Breast epithelium (tissue), 4 donors: ENCODE data around the gene CFAP107. TPM values are rescaled to one million over a fixed set of nuclear protein-coding genes. Genes with fewer than 3 reads are reported as not detected.
"Not testable (repeated sequence)": the region's sequence is repeated elsewhere in the genome, so short reads cannot be mapped to it uniquely, and the experiment has no call there.

Experiments
- DNase-seq, 2 donors: peaks; one replicate each; pipeline ENCODE4 v3.0.0-alpha.2; 2019; ENCODE audit warnings: low spot score in 2 of 2
- H3K27ac ChIP-seq, 2 donors: fragments of 200-600 bp; sonication (generic) in 1 of 2; one replicate each; pipeline ENCODE4 v1.5.1; 2016 to 2019; ENCODE audit warnings: mild to moderate bottlenecking in 1 of 2
- H3K27me3 ChIP-seq, 2 donors: fragments of 200-600 bp; sonication (generic) in 1 of 2; one replicate each; pipeline versions ENCODE4 v1.5.1 to v1.6.0; 2017 to 2019; ENCODE audit warnings: control low read depth in 1 of 2, mild to moderate bottlenecking in 1 of 2
- H3K36me3 ChIP-seq: fragments of 200-600 bp; one replicate; pipeline ENCODE4 v1.5.1; 2019
- H3K4me1 ChIP-seq, 2 donors: fragments of 200-600 bp; sonication (generic); one replicate each; pipeline ENCODE4 v1.5.1; 2016 to 2019; ENCODE audit warnings: control low read depth in 1 of 2
- H3K4me3 ChIP-seq, 3 donors: fragments of 200-600 bp; sonication (generic); 1 replicate in 2 of 3; 2 replicates in 1 of 3; pipeline ENCODE4 v1.5.1; 2016 to 2019; ENCODE audit warnings: mild to moderate bottlenecking in 3 of 3, moderate library complexity in 2 of 3
- H3K9me3 ChIP-seq, 2 donors: fragments of 200-600 bp; sonication (generic) in 1 of 2; one replicate each; pipeline ENCODE4 v1.5.1; 2016 to 2019; ENCODE audit warnings: control low read depth in 1 of 2
- CTCF ChIP-seq, 3 donors: fragments of 450-650 bp; IDR thresholded peaks; one replicate each; pipeline ENCODE4 v1.5.1; 2016 to 2017; ENCODE audit warnings: antibody characterized with exemption in 3 of 3, mild to moderate bottlenecking in 3 of 3, moderate library complexity in 3 of 3
- POLR2A ChIP-seq: fragments of 450-650 bp; IDR thresholded peaks from one replicate; pipeline ENCODE4 v1.6.1; 2016; ENCODE audit warnings: antibody characterized with exemption, mild to moderate bottlenecking, moderate library complexity
- POLR2AphosphoS5 ChIP-seq, 3 donors: sonication (generic); formaldehyde crosslinking; IDR thresholded peaks; one replicate each; pipeline ENCODE4 v1.6.1; 2017; ENCODE audit warnings: antibody characterized with exemption in 3 of 3
- intact Hi-C: fragments of 100-400 bp; cut with DNase I; formaldehyde crosslinking; loops from one replicate; pipeline ENCODE4 v1.15.1; 2023; ENCODE audit warnings: low total_unique reads
- total RNA-seq, 3 donors: library from RNA; depleted of rRNA; stranded (reverse); fragments of >200 nt; gene quantifications; one replicate each; pipeline ENCODE4 v1.1.0, GENCODE V29; 2016

Gene CFAP107
- total RNA-seq, 3 donors from 2014 or later = not detected

- Histone ChIP-seq H3K36me3 (no peaks in the 10 kb centered on the region), H3K9me3 (no peaks in the 10 kb centered on the region), H3K27me3 (no peaks in the 10 kb centered on the region), H3K4me1 (no peaks in the 10 kb centered on the region), H3K4me3 (no peak overlapping the region), H3K27ac (no peak overlapping the region)
- DNase-seq = no peak
- intact Hi-C loops = no loop called here
- TF ChIP-seq POLR2AphosphoS5 (IDR thresholded peaks at IDR 0.05) (no peak), POLR2A (no peak)
Measured at GRCh38 chr1:12712929-12713328, 33.1 kb upstream of the CFAP107 start.

- H3K36me3 ChIP-seq, DNase-seq, H3K9me3 ChIP-seq, H3K27ac ChIP-seq, H3K27me3 ChIP-seq, H3K4me3 ChIP-seq, intact Hi-C loops, H3K4me1 ChIP-seq: not testable (repeated sequence)
Measured at GRCh38 chr1:12713651-12714050, 32.3 kb upstream of the CFAP107 start.

GRCh38 chr1:12714710-12715475 is 31.1 kb upstream of the CFAP107 start:
- Histone ChIP-seq H3K27ac (no peak overlapping the region), H3K36me3 (no peaks in the 10 kb centered on the region), H3K4me3 (no peak overlapping the region), H3K27me3 (no peaks in the 10 kb centered on the region), H3K4me1 (no peaks in the 10 kb centered on the region), H3K9me3 (no peaks in the 10 kb centered on the region)
- intact Hi-C loops = no loop called here
- TF ChIP-seq POLR2AphosphoS5 (IDR thresholded peaks at IDR 0.05) (no peak), CTCF (IDR thresholded peaks at IDR 0.05) (no peak), POLR2A (no peak)
- DNase-seq = no peak

- Histone ChIP-seq H3K4me1 (no peaks in the 10 kb centered on the region), H3K36me3 (no peaks in the 10 kb centered on the region), H3K4me3 (no peak within 1 kb of the TSS), H3K9me3 (no peaks in the 10 kb centered on the region), H3K27me3 (no peaks in the 10 kb centered on the region), H3K27ac (no peak within 1 kb of the TSS)
- no peak for TF ChIP-seq CTCF (IDR thresholded peaks at IDR 0.05)
- DNase-seq = no peak
- intact Hi-C loops = no loop called here
Measured at GRCh38 chr1:12715896-12716437, 30.0 kb upstream of the CFAP107 start, which contains the start of gene AADACL3. TSS of gene AADACL3 (plus strand) at chr1:12716110. CDS start at chr1:12716177, 67 bp downstream.

GRCh38 chr1:12717301-12717838 is 28.6 kb upstream of the CFAP107 start:
- Histone ChIP-seq H3K27ac (no peak overlapping the region), H3K4me3 (no peak overlapping the region), H3K36me3 (no peaks in the 10 kb centered on the region), H3K9me3 (no peaks in the 10 kb centered on the region), H3K4me1 (no peaks in the 10 kb centered on the region), H3K27me3 (no peaks in the 10 kb centered on the region)
- DNase-seq = no peak
- TF ChIP-seq CTCF (IDR thresholded peaks at IDR 0.05) = no peak
- intact Hi-C loops = no loop called here

- DNase-seq = no peak
- no peaks in the 10 kb centered on the region for H3K36me3 ChIP-seq
- no peaks in the 10 kb centered on the region for H3K9me3 ChIP-seq
- intact Hi-C loops = no loop called here
- TF ChIP-seq POLR2AphosphoS5 (IDR thresholded peaks at IDR 0.05) = no peak
- no peak for TF ChIP-seq POLR2A
- TF ChIP-seq CTCF (IDR thresholded peaks at IDR 0.05) = no peak
- H3K4me3 ChIP-seq = no peak overlapping the region
- H3K27me3 ChIP-seq = no peaks in the 10 kb centered on the region
- no peaks in the 10 kb centered on the region for H3K4me1 ChIP-seq
- H3K27ac ChIP-seq = no peak overlapping the region
Measured at GRCh38 chr1:12722626-12723025, 23.4 kb upstream of the CFAP107 start.
